ENCODE results near the gene PARK7.

- TF ChIP-seq CTCF (IDR thresholded peaks at IDR 0.05; ENCODE audit: low read depth, low read length, poor library complexity, severe bottlenecking) (no peak), EZH2phosphoT487 (IDR thresholded peaks at IDR 0.05; ENCODE audit: borderline replicate concordance, low read length) (no peak)
Observed at GRCh38 chr1:8015809-8016165, 54.3 kb downstream of the PARK7 start.

All from DOHH2 (cell line).